SU-DHL-6 (cell line): ENCODE data around the gene CACNB2.

Experiments used
- H2AFZ ChIP-seq: fragments of 200-600 bp; sonication (generic); 2 replicates; pipeline ENCODE4 v1.6.1; 2014; ENCODE audit warnings: low read depth, mild to moderate bottlenecking, moderate library complexity, mixed read lengths, antibody characterized with exemption, low read length; ENCODE audit not compliant: severe bottlenecking
- H3F3A ChIP-seq: fragments of 200-600 bp; shearing (Covaris generic); 2 replicates; pipeline ENCODE4 v1.6.0; 2016; ENCODE audit warnings: antibody characterized with exemption, mild to moderate bottlenecking; ENCODE audit not compliant: insufficient read depth
- H3K27ac ChIP-seq: fragments of 200-600 bp; sonication (generic); 2 replicates; pipeline ENCODE4 v1.5.1; 2016; ENCODE audit warnings: low read depth, mild to moderate bottlenecking, low read length, moderate library complexity, mixed read lengths
- H3K27me3 ChIP-seq: fragments of 200-600 bp; sonication (generic), shearing (Covaris generic); 2 replicates; pipeline ENCODE4 v1.6.0; 2014; ENCODE audit warnings: mild to moderate bottlenecking, low read length
- H3K36me3 ChIP-seq: fragments of 200-600 bp; sonication (generic); 2 replicates; pipeline ENCODE4 v1.6.1; 2014; ENCODE audit warnings: mild to moderate bottlenecking, low read length, mixed read lengths
- H3K4me2 ChIP-seq: fragments of 300-600, 200-600 bp; shearing (Covaris generic), sonication (generic); 2 replicates; pipeline ENCODE4 v1.6.0; 2014; ENCODE audit warnings: low read length, low read depth, mild to moderate bottlenecking; ENCODE audit not compliant: poor library complexity, severe bottlenecking
- H3K4me3 ChIP-seq: fragments of 200-600 bp; sonication (generic); 2 replicates; pipeline ENCODE4 v1.5.1; 2014; ENCODE audit warnings: antibody characterized with exemption, low read length, mild to moderate bottlenecking, mixed read lengths; ENCODE audit not compliant: insufficient read depth, poor library complexity, severe bottlenecking
- H3K79me2 ChIP-seq: fragments of 200-600 bp; sonication (generic); 2 replicates; pipeline ENCODE4 v1.6.1; 2014; ENCODE audit warnings: mild to moderate bottlenecking, low read length, moderate library complexity; ENCODE audit not compliant: insufficient read depth
- H3K9ac ChIP-seq: fragments of 200-600 bp; sonication (generic); 2 replicates; pipeline ENCODE4 v1.7.0; 2014; ENCODE audit warnings: mild to moderate bottlenecking, low read length
- H3K9me2 ChIP-seq: fragments of 200-600 bp; sonication (generic); replicated peaks from 2 replicates; pipeline ENCODE4 v1.6.1; 2014; ENCODE audit warnings: low read length; ENCODE audit not compliant: insufficient read depth
- H3K9me3 ChIP-seq: fragments of 200-600 bp; sonication (generic); 2 replicates; pipeline ENCODE4 v1.6.1; 2014; ENCODE audit warnings: low read length, mixed read lengths; ENCODE audit not compliant: insufficient read depth
- H4K20me1 ChIP-seq: fragments of 200-600 bp; sonication (generic); 2 replicates; pipeline ENCODE4 v1.6.1; 2014; ENCODE audit warnings: low read depth, mild to moderate bottlenecking, antibody characterized with exemption, low read length, moderate library complexity, mixed read lengths
- EZH2phosphoT487 ChIP-seq: fragments of 200-600 bp; sonication (generic), shearing (Covaris generic); conservative IDR thresholded peaks from 2 replicates; pipeline ENCODE4 v1.6.1; 2018; ENCODE audit warnings: mild to moderate bottlenecking, antibody characterized with exemption, low read length, moderate library complexity, mixed read lengths
- TF ChIP-seq, protein P1 (sequence below): fragments of 200-600 bp; sonication (generic); IDR thresholded peaks from one replicate; pipeline ENCODE4 v1.5.1; 2017; ENCODE audit warnings: antibody characterized with exemption, mild to moderate bottlenecking, low read length, moderate library complexity; ENCODE audit not compliant: insufficient read depth, poor library complexity, severe bottlenecking

The CACNB2 gene

DNA sequence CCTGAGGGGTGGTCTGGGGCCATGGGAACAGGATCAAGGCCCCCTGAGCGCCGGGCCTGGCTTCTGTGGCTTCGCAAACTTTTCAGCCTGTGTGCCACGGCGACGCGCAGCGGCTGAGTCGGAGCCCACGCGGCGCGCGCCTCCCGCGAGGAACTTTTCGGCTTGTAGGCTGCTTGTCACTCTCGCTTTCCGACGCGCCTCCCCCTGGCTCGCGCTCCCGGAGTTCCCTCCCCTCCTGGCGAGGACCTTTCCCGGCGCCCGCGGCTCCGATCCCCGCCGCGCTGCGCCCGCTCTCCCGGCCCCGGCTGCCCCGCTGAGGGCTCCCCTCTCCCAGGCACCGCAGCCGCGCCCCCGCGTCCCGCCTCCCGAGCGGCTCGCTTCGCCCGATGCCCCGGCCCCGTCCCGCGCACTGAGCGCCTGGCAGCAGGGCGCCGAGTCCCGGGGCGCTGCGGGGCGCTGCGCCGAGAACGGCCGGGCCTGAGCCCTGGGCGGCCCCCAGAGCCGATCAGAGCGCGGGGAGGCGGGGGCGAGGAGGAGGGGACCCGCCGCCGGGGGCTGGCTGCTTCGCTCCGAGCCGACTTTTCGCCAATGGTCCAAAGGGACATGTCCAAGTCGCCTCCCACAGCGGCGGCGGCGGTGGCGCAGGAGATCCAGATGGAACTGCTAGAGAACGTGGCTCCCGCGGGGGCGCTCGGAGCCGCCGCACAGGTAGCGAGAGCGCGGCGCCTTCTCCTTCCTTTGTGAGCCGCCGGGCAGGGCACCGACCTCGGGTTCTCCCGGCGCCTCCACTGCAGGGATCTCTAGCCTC lies at the start of gene CACNB2:
Gene CACNB2 (plus strand): TSS at position 276 of the 808 bp plus-strand sequence.
- H3K27ac ChIP-seq = no peak within 1 kb of the TSS
- H4K20me1 ChIP-seq = no peaks in the 10 kb centered on the region
- no peaks in the 10 kb centered on the region for H3K27me3 ChIP-seq
- no peaks in the 10 kb centered on the region for H3K36me3 ChIP-seq
- no peak within 1 kb of the TSS for H2AFZ ChIP-seq
- H3K4me2 ChIP-seq = no peak within 1 kb of the TSS
- H3K9me2 ChIP-seq = no peaks in the 10 kb centered on the region
- no peaks in the 10 kb centered on the region for H3K9me3 ChIP-seq
- no peak within 1 kb of the TSS for H3K4me3 ChIP-seq
- H3K79me2 ChIP-seq = no peaks in the 10 kb centered on the region
- TF ChIP-seq EZH2phosphoT487 = no peak
- TF ChIP-seq, protein P1, sequence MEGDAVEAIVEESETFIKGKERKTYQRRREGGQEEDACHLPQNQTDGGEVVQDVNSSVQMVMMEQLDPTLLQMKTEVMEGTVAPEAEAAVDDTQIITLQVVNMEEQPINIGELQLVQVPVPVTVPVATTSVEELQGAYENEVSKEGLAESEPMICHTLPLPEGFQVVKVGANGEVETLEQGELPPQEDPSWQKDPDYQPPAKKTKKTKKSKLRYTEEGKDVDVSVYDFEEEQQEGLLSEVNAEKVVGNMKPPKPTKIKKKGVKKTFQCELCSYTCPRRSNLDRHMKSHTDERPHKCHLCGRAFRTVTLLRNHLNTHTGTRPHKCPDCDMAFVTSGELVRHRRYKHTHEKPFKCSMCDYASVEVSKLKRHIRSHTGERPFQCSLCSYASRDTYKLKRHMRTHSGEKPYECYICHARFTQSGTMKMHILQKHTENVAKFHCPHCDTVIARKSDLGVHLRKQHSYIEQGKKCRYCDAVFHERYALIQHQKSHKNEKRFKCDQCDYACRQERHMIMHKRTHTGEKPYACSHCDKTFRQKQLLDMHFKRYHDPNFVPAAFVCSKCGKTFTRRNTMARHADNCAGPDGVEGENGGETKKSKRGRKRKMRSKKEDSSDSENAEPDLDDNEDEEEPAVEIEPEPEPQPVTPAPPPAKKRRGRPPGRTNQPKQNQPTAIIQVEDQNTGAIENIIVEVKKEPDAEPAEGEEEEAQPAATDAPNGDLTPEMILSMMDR = no peak
- H3F3A ChIP-seq = no peaks in the 10 kb centered on the region
- no peak within 1 kb of the TSS for H3K9ac ChIP-seq

DNA sequence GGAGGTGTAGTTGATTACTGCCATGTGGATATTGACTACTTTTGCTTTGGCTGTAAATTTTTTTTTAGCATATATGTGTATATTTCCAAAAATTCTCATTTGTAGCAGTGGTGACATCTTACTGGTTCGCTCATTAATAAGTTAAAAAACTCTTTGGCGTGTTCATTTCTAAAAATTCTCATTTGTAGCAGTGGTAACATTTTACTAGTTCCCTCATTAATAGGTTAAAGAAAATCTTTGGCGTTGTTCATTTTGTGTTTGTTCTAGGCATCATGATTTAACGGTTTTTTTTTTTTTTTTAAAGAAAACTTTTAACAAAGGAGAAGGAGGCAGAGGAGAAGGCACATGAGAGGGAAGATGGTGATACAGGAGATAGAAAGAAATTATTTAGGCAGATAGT lies 45.9 kb upstream of the CACNB2 start:
- H3K27me3 ChIP-seq = no peaks in the 10 kb centered on the region
- no peak for TF ChIP-seq EZH2phosphoT487
- TF ChIP-seq, protein P1 = no peak
- H3K9me3 ChIP-seq = no peaks in the 10 kb centered on the region
- no peak overlapping the region for H3K4me2 ChIP-seq
- no peak overlapping the region for H3K9ac ChIP-seq
- no peaks in the 10 kb centered on the region for H3K9me2 ChIP-seq
- no peak overlapping the region for H3K27ac ChIP-seq
- no peaks in the 10 kb centered on the region for H3K79me2 ChIP-seq
- H3K36me3 ChIP-seq = no peaks in the 10 kb centered on the region
- no peaks in the 10 kb centered on the region for H3F3A ChIP-seq
- no peak overlapping the region for H2AFZ ChIP-seq
- no peaks in the 10 kb centered on the region for H4K20me1 ChIP-seq
- no peak overlapping the region for H3K4me3 ChIP-seq

DNA sequence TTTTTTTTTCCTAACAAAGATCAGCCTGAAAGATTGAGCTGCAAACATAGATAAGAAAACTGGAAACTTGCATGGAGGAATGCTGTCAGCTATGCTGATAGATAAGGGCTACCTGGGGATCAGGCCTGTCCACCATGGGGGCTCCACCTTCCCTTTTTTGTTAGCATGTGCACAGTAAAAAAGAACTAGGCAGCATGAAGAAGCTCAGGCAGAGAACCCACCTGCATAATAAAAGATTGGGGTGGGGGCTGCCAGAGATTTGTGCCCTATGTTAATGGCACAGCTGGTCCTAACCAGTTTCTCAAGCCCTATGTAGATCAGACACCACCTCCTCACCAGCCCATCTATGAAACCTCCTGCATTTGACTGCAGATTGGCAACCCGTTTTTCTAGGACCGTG lies 45.4 kb upstream of the CACNB2 start:
- Histone ChIP-seq H3K27me3 (no peaks in the 10 kb centered on the region), H3K4me2 (no peak overlapping the region), H4K20me1 (no peaks in the 10 kb centered on the region), H3K79me2 (no peaks in the 10 kb centered on the region), H2AFZ (no peak overlapping the region), H3K9me2 (no peaks in the 10 kb centered on the region), H3F3A (no peaks in the 10 kb centered on the region), H3K9ac (no peak overlapping the region), H3K4me3 (no peak overlapping the region), H3K27ac (no peak overlapping the region), H3K9me3 (no peaks in the 10 kb centered on the region), H3K36me3 (no peaks in the 10 kb centered on the region)
- TF ChIP-seq, protein P1 = no peak
- TF ChIP-seq EZH2phosphoT487 = no peak
